ENCODE results near the gene CDC42BPA.

DNA sequence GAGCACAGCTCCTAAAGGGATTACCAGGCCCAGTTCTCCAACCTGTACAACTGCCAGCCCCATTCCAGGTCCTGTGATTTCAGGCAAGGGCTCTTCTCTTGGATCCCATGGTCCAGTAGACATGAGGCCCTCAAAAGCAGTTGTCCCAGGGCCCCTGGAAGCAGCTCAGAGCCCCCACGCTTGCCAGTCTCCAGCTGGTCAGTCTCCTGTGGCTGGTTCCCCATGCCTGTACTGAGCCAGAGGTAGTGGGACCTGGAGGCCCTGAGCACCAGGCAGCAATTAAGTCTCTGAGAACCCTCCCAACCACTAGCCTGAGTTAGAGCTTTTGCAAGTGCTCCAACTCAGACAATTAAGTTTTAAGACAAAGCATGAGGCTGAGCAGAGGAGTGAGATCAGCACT lies 36.9 kb downstream of the CDC42BPA start:
- TF ChIP-seq, protein P1, sequence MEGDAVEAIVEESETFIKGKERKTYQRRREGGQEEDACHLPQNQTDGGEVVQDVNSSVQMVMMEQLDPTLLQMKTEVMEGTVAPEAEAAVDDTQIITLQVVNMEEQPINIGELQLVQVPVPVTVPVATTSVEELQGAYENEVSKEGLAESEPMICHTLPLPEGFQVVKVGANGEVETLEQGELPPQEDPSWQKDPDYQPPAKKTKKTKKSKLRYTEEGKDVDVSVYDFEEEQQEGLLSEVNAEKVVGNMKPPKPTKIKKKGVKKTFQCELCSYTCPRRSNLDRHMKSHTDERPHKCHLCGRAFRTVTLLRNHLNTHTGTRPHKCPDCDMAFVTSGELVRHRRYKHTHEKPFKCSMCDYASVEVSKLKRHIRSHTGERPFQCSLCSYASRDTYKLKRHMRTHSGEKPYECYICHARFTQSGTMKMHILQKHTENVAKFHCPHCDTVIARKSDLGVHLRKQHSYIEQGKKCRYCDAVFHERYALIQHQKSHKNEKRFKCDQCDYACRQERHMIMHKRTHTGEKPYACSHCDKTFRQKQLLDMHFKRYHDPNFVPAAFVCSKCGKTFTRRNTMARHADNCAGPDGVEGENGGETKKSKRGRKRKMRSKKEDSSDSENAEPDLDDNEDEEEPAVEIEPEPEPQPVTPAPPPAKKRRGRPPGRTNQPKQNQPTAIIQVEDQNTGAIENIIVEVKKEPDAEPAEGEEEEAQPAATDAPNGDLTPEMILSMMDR (IDR thresholded peaks at IDR 0.05): no peak
- TF ChIP-seq POLR2A (IDR thresholded peaks at IDR 0.05) (no peak), EP300 (IDR thresholded peaks at IDR 0.05) (no peak)
